Endodermal cell (in vitro differentiated cells): ENCODE data around the gene IFT74. TPM values are rescaled to one million over a fixed set of nuclear protein-coding genes. Genes with fewer than 3 reads are reported as not detected.

ENCODE experiments used
- DNase-seq: peaks from one replicate; pipeline ENCODE4 v3.0.0-alpha.2; 2017
- H3K27ac ChIP-seq: 2 replicates; pipeline ENCODE4 v1.5.1; 2013; ENCODE audit warnings: mild to moderate bottlenecking, low read depth, low read length, moderate library complexity
- H3K27me3 ChIP-seq: 2 replicates; pipeline ENCODE4 v1.6.1; 2013; ENCODE audit warnings: mild to moderate bottlenecking, low read length, moderate library complexity; ENCODE audit not compliant: insufficient read depth, control insufficient read depth, poor library complexity, severe bottlenecking
- H3K36me3 ChIP-seq: 2 replicates; pipeline ENCODE4 v1.7.0; 2013; ENCODE audit warnings: mild to moderate bottlenecking, low read length, moderate library complexity; ENCODE audit not compliant: control insufficient read depth, insufficient read depth
- H3K4me1 ChIP-seq: one replicate; pipeline ENCODE4 v1.7.0; 2013; ENCODE audit warnings: low read length; ENCODE audit not compliant: control insufficient read depth, insufficient read depth
- H3K4me3 ChIP-seq: 2 replicates; pipeline ENCODE4 v1.5.1; 2013; ENCODE audit warnings: mild to moderate bottlenecking, low read length, moderate library complexity
- H3K9ac ChIP-seq: 2 replicates; pipeline ENCODE4 v1.6.1; 2013; ENCODE audit warnings: mild to moderate bottlenecking, low read length, moderate library complexity; ENCODE audit not compliant: poor library complexity, severe bottlenecking; ENCODE audit errors: extremely low read depth
- H3K9me3 ChIP-seq: 2 replicates; pipeline ENCODE4 v1.6.1; 2013; ENCODE audit warnings: mild to moderate bottlenecking, low read length, moderate library complexity; ENCODE audit not compliant: control insufficient read depth
- H3K27ac Mint-ChIP-seq: 2 replicates; pipeline ENCODE4 v1.8.0; 2020; ENCODE audit warnings: mixed read lengths
- H3K27me3 Mint-ChIP-seq: 2 replicates; pipeline ENCODE4 v1.8.0; 2021; ENCODE audit warnings: mild to moderate bottlenecking, mixed read lengths; ENCODE audit not compliant: insufficient read depth
- H3K36me3 Mint-ChIP-seq: 2 replicates; pipeline ENCODE4 v1.8.0; 2020; ENCODE audit warnings: low read depth, mixed read lengths
- H3K4me1 Mint-ChIP-seq: 2 replicates; pipeline ENCODE4 v1.8.0; 2020; ENCODE audit warnings: mixed read lengths
- H3K4me3 Mint-ChIP-seq: 2 replicates; pipeline ENCODE4 v1.8.0; 2020; ENCODE audit warnings: mild to moderate bottlenecking, moderate library complexity, mixed read lengths
- H3K9me3 Mint-ChIP-seq: 2 replicates; pipeline ENCODE4 v1.8.0; 2020; ENCODE audit warnings: mild to moderate bottlenecking, mixed read lengths
- WGBS, 2 experiments: methylation state at CpG; one replicate each; pipeline versions ENCODE4 v1.1.5 to v1.1.7; 2013; ENCODE audit warnings: missing lambda C conversion rate in 2 of 2, mixed read lengths in 1 of 2; ENCODE audit not compliant: insufficient coverage in 1 of 2, insufficient read length in 1 of 2; 5-methylcytosine and 5-hydroxymethylcytosine counted together
- total RNA-seq, 2 donors: library from RNA; stranded (reverse); fragmentation: NEBNext Ultra II Directional in 1 of 2; extraction: Animal tissue kit (Norgen Biotek cat#: 25700) in 1 of 2; gene quantifications; 2 replicates in 1 of 2; 3 replicates in 1 of 2; pipeline ENCODE4 v1.2.1, GENCODE V29; 2021
- TF ChIP-seq, protein P1 (sequence below): fragments of 200-600 bp; sonication (generic); conservative IDR thresholded peaks from 2 replicates; pipeline ENCODE4 v1.5.0; 2021; ENCODE audit warnings: antibody characterized with exemption, mild to moderate bottlenecking

The IFT74 gene
- total RNA-seq, 2 donors from 2014 or later = 17.6 to 28.5 TPM

GRCh38 chr9:27022920-27023319, 66.7 kb downstream of the IFT74 start:
- Mint-ChIP-seq H3K27me3 (no peaks in the 10 kb centered on the region), H3K4me3 (no peak overlapping the region), H3K36me3 (peaks cover 48% of the 10 kb centered on the region), H3K27ac (no peak overlapping the region), H3K9me3 (no peaks in the 10 kb centered on the region), H3K4me1 (no peaks in the 10 kb centered on the region)
- H3K4me3 ChIP-seq = no peak overlapping the region
- peaks cover 6% of the 10 kb centered on the region for H3K36me3 ChIP-seq
- no peak overlapping the region for H3K9ac ChIP-seq
- H3K27ac ChIP-seq = no peak overlapping the region
- TF ChIP-seq, protein P1, sequence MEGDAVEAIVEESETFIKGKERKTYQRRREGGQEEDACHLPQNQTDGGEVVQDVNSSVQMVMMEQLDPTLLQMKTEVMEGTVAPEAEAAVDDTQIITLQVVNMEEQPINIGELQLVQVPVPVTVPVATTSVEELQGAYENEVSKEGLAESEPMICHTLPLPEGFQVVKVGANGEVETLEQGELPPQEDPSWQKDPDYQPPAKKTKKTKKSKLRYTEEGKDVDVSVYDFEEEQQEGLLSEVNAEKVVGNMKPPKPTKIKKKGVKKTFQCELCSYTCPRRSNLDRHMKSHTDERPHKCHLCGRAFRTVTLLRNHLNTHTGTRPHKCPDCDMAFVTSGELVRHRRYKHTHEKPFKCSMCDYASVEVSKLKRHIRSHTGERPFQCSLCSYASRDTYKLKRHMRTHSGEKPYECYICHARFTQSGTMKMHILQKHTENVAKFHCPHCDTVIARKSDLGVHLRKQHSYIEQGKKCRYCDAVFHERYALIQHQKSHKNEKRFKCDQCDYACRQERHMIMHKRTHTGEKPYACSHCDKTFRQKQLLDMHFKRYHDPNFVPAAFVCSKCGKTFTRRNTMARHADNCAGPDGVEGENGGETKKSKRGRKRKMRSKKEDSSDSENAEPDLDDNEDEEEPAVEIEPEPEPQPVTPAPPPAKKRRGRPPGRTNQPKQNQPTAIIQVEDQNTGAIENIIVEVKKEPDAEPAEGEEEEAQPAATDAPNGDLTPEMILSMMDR = no peak
- 85 to 88% methylated on average over 5 of the region's 5 CpGs for WGBS, 2 experiments
- no peaks in the 10 kb centered on the region for H3K9me3 ChIP-seq
- H3K27me3 ChIP-seq = no peaks in the 10 kb centered on the region
- DNase-seq = no peak
- no peaks in the 10 kb centered on the region for H3K4me1 ChIP-seq

GRCh38 chr9:27029186-27029585, 73.0 kb downstream of the IFT74 start:
- H3K27me3 Mint-ChIP-seq = no peaks in the 10 kb centered on the region
- H3K4me1 Mint-ChIP-seq = no peaks in the 10 kb centered on the region
- H3K36me3 ChIP-seq = peaks cover 4% of the 10 kb centered on the region
- no peak overlapping the region for H3K27ac ChIP-seq
- H3K27ac Mint-ChIP-seq = no peak overlapping the region
- H3K4me3 ChIP-seq = no peak overlapping the region
- no peaks in the 10 kb centered on the region for H3K27me3 ChIP-seq
- H3K36me3 Mint-ChIP-seq = peaks cover 16% of the 10 kb centered on the region
- H3K9me3 ChIP-seq = no peaks in the 10 kb centered on the region
- H3K4me3 Mint-ChIP-seq = no peak overlapping the region
- DNase-seq = no peak
- no peak overlapping the region for H3K9ac ChIP-seq
- 93 to 95% methylated on average over 4 to 7 of the region's 7 CpGs for WGBS, 2 experiments
- no peaks in the 10 kb centered on the region for H3K4me1 ChIP-seq
- TF ChIP-seq, protein P1 = no peak
- no peaks in the 10 kb centered on the region for H3K9me3 Mint-ChIP-seq

DNA sequence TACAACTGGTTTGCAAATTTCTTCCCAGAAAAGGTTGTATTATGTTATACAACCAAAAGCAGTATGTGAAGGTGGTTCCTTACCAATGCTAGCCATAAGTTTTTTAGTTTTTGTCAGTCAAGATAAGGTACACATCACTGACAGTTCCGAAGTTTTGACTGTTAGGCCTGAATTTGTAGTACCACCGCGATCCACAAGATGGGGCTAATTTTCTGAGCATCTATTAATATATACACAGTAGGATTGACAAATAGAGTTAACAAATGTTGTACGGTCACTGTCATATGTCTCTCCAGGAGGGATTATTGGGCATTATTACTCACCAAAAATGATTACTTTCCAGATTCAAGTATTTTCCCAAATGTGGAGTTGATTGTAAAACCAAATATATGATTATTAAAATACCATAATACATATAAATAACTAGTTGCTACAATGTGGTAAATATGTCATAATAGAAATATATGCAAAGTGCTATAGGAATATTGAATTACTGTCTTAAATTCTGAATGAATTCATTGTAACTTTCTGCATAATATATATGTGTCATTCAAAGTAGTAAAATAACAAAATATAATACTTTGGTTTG, 77.7 kb downstream of the IFT74 start:
- no peaks in the 10 kb centered on the region for H3K4me1 Mint-ChIP-seq

More for the DNA sequence above, 77.7 kb downstream of the IFT74 start:
- Histone ChIP-seq H3K9ac (no peak overlapping the region), H3K9me3 (no peaks in the 10 kb centered on the region), H3K36me3 (no peaks in the 10 kb centered on the region), H3K27ac (no peak overlapping the region), H3K4me3 (no peak overlapping the region), H3K4me1 (no peaks in the 10 kb centered on the region), H3K27me3 (no peaks in the 10 kb centered on the region)
- WGBS, 2 experiments = 40% methylated on average over 4 of the region's 4 CpGs; no CpG with 5 or more reads in 1 of the 2 experiments
- no peaks in the 10 kb centered on the region for H3K27me3 Mint-ChIP-seq
- no peaks in the 10 kb centered on the region for H3K36me3 Mint-ChIP-seq
- peak; percentile 83 for DNase-seq
- H3K27ac Mint-ChIP-seq = no peak overlapping the region
- TF ChIP-seq, protein P1 = peak; percentile 91
- no peak overlapping the region for H3K4me3 Mint-ChIP-seq
- no peaks in the 10 kb centered on the region for H3K9me3 Mint-ChIP-seq
